HG03354 (cell line): ENCODE results near the gene BOK.
"Not testable (repeated sequence)": the region's sequence is repeated elsewhere in the genome, so short reads cannot be mapped to it uniquely, and the experiment has no call there.

Source experiments
- ATAC-seq: cut with Tn5 transposase; IDR thresholded peaks from one replicate; pipeline ENCODE4 v1.9.1; 2021; ENCODE audit warnings: mild to moderate bottlenecking; ENCODE audit not compliant: unreplicated experiment, poor library complexity, severe bottlenecking

BOK gene

GRCh38 chr2:241553981-241554380, 4.6 kb upstream of the BOK start:
- ATAC-seq, result no peak

GRCh38 chr2:241554610-241555322, 3.8 kb upstream of the BOK start:
- no peak for ATAC-seq

GRCh38 chr2:241555711-241556110, 2.8 kb upstream of the BOK start:
- ATAC-seq, result no peak

- no peak for ATAC-seq
These were observed 1.8 kb upstream of the BOK start for GRCh38 chr2:241556746-241557145.

- ATAC-seq, result no peak
These were observed 997 bp downstream of the BOK start for GRCh38 chr2:241559323-241560161.

GRCh38 chr2:241560162-241560882, 1.8 kb downstream of the BOK start:
- no peak for ATAC-seq

GRCh38 chr2:241560883-241561474, 2.4 kb downstream of the BOK start:
- ATAC-seq, result no peak

GRCh38 chr2:241561832-241562231, 3.3 kb downstream of the BOK start:
- ATAC-seq, result no peak

GRCh38 chr2:241562269-241562891, 3.8 kb downstream of the BOK start:
- no peak for ATAC-seq

- no peak for ATAC-seq
These were observed 4.5 kb downstream of the BOK start for GRCh38 chr2:241563031-241563507.

GRCh38 chr2:241563571-241563980, 5.0 kb downstream of the BOK start:
- no peak for ATAC-seq

GRCh38 chr2:241563981-241564595, 5.5 kb downstream of the BOK start:
- ATAC-seq, result no peak

- no peak for ATAC-seq
These were observed 6.3 kb downstream of the BOK start for GRCh38 chr2:241564596-241565410.

GRCh38 chr2:241565411-241565810, 6.9 kb downstream of the BOK start:
- ATAC-seq, result no peak

- ATAC-seq, result not testable (repeated sequence)
These were observed 7.5 kb downstream of the BOK start for GRCh38 chr2:241566021-241566420.

GRCh38 chr2:241566468-241566867, 7.9 kb downstream of the BOK start:
- no peak for ATAC-seq

GRCh38 chr2:241567266-241567665, 8.7 kb downstream of the BOK start:
- not testable (repeated sequence) for ATAC-seq

GRCh38 chr2:241567776-241568175, 9.2 kb downstream of the BOK start:
- no peak for ATAC-seq
